Skin epidermis (tissue), 12 donors: ENCODE data around the gene IL15.
"Not testable (repeated sequence)": the region's sequence is repeated elsewhere in the genome, so short reads cannot be mapped to it uniquely, and the experiment has no call there.

ENCODE experiments used
- H3K27ac ChIP-seq, 21 experiments: fragments of 200-600 bp; sonication (generic) in 11 of 21; one replicate each; pipeline ENCODE4 v1.5.0; 2020; ENCODE audit warnings: mild to moderate bottlenecking in 3 of 21, inconsistent platforms in 2 of 21, moderate library complexity in 2 of 21
- H3K4me3 ChIP-seq, 7 experiments: fragments of 200-600 bp; sonication (generic) in 2 of 7; one replicate each; pipeline ENCODE4 v1.5.0; 2020; ENCODE audit warnings: inconsistent platforms in 2 of 7, mild to moderate bottlenecking in 2 of 7, moderate library complexity in 1 of 7

IL15 gene

DNA sequence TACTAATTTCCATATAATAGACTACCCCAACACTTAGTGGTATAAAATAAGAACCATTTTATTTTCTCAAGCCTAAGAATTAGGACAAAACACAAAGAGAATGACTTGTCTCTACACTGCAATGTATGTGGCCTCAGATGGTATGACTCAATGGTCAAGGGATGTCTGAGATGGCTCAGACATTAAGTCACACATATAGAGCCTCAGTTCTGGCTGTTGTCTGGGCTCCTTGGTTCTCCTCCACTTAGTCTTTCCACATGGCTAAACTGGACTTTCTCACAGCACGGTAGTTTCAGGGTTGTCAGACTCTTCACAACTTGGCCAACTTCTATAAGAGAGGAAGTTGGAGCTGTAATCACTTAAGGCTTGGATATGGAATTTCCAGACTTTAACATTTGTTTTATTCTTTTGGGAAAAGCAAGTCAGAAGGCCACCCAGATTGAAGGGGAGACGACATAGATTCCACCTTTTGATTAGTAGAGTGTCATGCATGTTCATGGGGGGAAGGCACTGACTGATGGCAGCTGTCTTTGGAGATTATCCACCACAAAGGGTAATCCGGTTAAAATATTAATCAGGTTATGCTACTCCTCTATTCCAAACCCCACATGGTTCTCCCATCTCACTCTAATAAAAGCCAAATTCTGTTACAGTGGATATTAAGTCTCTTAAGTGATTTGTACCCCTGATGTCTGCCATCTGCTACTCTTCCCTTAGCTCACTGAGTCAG, 9.4 kb downstream of the IL15 start:
- H3K27ac ChIP-seq: peak overlapping the region in 1 of 21 experiments; percentile 0

DNA sequence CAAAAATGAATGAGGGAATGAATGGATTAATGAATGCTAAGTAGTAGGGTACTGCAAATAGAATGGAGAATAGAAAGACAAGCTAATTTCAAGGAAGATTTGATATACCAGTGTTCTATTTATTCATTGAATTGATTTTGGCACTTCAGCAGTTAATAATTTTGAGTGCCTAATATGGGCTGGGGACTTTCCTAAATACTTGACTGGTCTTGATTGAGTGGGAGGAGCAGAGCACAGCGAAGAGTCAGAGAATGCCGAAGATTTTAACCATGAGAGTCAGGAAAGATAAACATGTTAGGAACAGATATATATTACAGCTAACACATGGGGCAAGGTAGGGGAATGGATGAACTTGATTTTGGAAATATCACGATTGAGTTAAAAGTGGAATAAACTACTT, 10.6 kb downstream of the IL15 start:
- Histone ChIP-seq H3K27ac (peak overlapping the region in 5 of 21 experiments; percentile 30 to 73 (median 40)), H3K4me3 (no peak overlapping the region)

More for the DNA sequence above, 9.4 kb downstream of the IL15 start:
- H3K4me3 ChIP-seq: no peak overlapping the region

DNA sequence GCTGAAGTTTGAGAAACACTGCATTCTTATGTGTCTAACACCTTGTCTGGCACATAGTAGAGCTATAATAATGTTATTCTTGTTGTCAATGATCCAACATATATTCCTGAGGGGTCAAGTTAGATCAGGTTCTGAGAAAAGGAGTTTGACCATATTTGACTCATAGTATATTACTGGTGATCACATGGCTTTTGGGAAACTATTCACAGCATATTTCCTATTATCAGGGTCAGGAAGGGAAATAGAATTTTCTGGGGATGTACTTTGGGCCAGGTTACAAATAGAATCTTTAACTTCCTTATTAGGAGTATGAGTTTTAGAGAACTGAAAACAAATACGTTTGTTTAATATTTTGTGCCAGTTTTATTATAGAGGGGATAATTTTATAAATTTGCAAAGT, 11.6 kb downstream of the IL15 start:
- peak overlapping the region in 5 of 21 experiments; percentile 30 to 73 (median 40) for H3K27ac ChIP-seq

GRCh38 chr4:141652161-141652778, 15.9 kb downstream of the IL15 start:
- H3K4me3 ChIP-seq: no peak overlapping the region
- H3K27ac ChIP-seq: peak overlapping the region in 6 of 21 experiments; percentile 2 to 71 (median 40)

More for the DNA sequence above, 11.6 kb downstream of the IL15 start:
- H3K4me3 ChIP-seq: no peak overlapping the region

GRCh38 chr4:141654098-141654497, 17.7 kb downstream of the IL15 start:
- no peak overlapping the region for H3K4me3 ChIP-seq
- H3K27ac ChIP-seq: no peak overlapping the region

- Histone ChIP-seq H3K27ac (no peak overlapping the region), H3K4me3 (no peak overlapping the region)
Observed at GRCh38 chr4:141656031-141656430, 19.6 kb downstream of the IL15 start.

GRCh38 chr4:141657550-141658250, 21.3 kb downstream of the IL15 start:
- Histone ChIP-seq H3K27ac (no peak overlapping the region), H3K4me3 (no peak overlapping the region)

DNA sequence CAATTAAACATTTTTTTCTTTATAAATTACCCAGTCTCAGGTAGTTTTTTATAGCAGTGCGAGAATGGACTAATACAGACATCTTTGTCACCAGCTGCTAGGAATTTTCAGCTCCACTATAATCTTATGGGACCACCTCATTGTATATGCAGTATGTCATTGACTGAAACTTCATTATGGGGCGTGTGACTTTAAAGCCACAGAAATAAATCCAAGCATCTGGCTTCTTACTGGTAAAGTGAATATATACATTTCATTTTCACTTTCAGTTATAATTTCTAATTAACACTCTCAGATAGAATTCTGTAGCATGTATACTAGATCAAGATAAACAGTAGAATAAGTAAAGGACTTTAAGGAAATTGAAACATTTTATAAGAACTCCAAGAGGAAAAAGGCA, 21.9 kb downstream of the IL15 start:
- Histone ChIP-seq H3K4me3 (no peak overlapping the region), H3K27ac (no peak overlapping the region)

- no peak overlapping the region for H3K4me3 ChIP-seq
Observed at GRCh38 chr4:141659539-141659938, 23.2 kb downstream of the IL15 start.

DNA sequence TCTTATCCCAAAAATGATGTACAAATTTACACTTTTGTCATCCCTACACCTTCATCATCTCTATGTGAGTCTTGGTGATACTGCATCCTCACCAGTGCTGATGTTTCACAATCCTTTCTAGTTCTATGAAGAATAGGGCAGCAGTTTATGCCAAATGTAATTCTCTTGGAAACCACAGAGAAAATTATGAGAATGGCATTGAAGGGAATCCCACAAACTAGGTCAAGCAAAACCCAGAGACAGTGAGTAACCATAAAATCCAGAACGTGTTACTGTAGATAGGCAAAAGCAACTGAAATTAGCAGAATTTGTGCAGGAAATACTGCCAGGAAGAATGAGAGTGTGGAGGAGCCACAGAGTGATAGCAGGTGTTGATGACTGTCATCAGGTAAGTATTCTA, 24.5 kb downstream of the IL15 start:
- no peak overlapping the region for H3K4me3 ChIP-seq
- H3K27ac ChIP-seq: no peak overlapping the region

More at GRCh38 chr4:141659539-141659938, 23.2 kb downstream of the IL15 start:
- no peak overlapping the region for H3K27ac ChIP-seq

DNA sequence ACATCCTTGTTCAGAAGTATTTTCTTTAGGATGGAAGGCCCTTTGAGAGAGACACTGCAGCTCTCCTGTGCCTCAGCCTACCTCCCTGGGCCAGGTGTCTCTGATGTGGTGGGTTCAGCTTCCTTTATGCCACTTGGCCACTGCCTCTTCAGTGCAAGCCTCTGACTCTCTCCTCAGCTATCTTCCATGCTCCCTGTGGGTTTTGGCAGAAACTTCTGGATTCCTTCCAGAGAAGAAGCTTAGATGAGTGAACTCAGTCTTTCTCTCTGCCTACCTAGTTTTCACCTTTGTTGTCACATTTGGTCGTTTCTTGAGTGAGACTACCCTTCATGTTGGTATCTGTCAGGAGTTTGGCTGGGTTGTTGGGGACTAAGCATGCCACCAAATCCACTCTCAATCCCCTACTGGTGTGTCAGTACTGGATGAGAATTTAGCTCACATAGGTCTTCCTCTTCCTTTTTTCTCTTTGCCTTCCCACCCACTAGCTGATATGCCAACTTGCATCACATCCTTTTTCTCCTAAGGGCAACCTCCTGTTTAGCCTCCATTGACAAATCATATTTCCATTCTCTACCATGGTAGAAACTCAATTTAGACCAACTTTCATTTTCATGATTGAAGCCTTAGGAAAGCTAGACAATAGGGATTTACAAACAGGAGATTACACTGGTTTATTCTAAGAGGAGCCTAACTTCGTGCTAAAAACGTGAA, 32.0 kb downstream of the IL15 start:
- H3K4me3 ChIP-seq: no peak overlapping the region

DNA sequence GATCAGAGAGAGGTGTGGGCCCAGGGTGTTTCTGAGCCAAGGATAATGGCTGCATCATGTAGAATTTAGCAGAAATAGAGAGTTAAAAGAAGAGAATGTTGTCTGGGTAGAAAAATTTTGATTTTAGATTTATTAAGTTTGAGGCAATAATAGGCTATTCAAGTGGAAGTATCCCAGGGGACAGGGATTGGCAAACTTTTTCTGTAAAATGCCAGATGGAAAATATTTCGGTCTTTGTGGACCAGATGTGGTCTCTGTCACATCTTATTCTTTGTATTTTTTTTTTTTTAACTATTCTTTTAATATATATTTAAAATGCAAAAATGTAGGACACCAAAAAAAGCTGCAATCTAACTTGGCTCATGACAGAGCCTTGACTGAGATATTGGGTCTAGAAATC, 33.1 kb downstream of the IL15 start:
- Histone ChIP-seq H3K27ac (no peak overlapping the region), H3K4me3 (no peak overlapping the region)

More for the DNA sequence above, 32.0 kb downstream of the IL15 start:
- H3K27ac ChIP-seq: no peak overlapping the region

DNA sequence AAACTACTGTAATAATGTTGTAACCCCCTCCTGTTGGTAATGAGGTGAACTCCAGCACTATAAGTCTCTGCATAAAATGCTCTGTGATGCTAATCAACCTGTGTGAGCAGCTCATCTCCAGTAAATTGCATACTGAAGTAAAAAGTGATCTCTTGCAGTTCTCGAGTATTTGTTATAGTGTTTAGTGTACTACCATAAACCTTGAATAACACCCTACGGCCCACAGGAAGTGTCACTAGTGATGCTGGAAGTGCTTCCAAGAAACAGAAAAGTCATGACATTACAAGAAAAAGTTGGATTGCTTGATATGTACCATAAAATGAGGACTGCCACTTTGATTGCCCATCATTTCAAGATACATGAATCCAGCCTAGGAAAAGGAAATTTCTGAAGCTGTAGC, 39.0 kb downstream of the IL15 start:
- no peak overlapping the region for H3K4me3 ChIP-seq
- H3K27ac ChIP-seq: no peak overlapping the region

GRCh38 chr4:141676087-141676670, 39.8 kb downstream of the IL15 start:
- Histone ChIP-seq H3K4me3 (no peak overlapping the region), H3K27ac (no peak overlapping the region)

GRCh38 chr4:141680060-141680459, 43.7 kb downstream of the IL15 start:
- no peak overlapping the region for H3K4me3 ChIP-seq
- H3K27ac ChIP-seq: no peak overlapping the region

DNA sequence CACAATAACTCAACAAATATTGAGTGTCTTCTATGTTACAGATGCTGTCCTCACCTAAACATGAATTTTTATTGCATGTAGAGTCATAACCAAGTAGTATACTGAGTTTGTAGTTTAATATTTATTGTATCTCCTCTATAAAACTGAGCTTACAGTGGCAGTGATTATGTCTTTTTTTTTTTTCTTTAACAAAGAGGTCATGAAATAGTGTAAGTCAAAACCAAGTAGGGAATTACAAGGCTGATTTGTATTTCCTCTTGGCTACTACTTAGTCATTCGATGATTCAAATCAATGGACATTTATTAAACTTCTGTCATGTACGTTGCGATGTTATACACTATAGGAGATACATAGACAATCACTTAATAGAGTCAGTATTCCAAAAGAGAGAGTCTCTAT, 48.4 kb downstream of the IL15 start:
- Histone ChIP-seq H3K4me3 (no peak overlapping the region), H3K27ac (no peak overlapping the region)

- Histone ChIP-seq H3K4me3 (no peak overlapping the region), H3K27ac (no peak overlapping the region)
Observed at GRCh38 chr4:141686146-141686775, 49.9 kb downstream of the IL15 start.

- no peak overlapping the region for H3K27ac ChIP-seq
- no peak overlapping the region for H3K4me3 ChIP-seq
Observed at GRCh38 chr4:141686879-141687278, 50.5 kb downstream of the IL15 start.

- H3K4me3 ChIP-seq, H3K27ac ChIP-seq: not testable (repeated sequence)
Observed at GRCh38 chr4:141689726-141690296, 53.4 kb downstream of the IL15 start.
